ENCODE data around the gene SRBD1. TPM values are rescaled to one million over a fixed set of nuclear protein-coding genes. Genes with fewer than 3 reads are reported as not detected.

Gene SRBD1
- total RNA-seq, 1 experiment from 2014 or later, result 21.9 TPM

DNA sequence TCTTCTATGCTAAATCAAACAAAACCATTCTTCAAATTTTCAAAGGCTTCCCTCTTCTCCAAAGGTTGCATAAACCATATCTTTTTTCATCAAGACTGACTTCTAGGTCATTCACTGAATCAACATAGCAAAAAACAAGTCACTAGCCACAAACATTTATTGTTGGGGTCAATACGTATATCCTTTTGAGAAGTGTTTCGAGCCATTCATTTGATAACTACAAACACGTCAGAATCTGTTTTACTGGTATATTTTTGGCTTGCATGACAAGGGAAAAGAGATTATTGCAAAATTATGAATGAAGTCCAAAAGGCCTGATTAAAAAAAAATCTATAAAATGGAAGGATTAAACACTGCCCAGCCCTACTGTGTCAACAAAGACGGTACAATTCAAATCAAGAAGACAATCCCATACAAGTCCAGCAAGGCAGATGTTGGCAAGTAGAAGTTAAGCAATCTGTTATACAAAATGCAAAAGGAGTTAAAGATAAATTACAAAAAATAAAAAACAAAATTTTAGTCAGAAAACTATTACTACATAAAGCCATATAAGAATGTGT is 222.4 kb downstream of the SRBD1 start:
- no peaks in the 10 kb centered on the region for H3K9me3 ChIP-seq (replicated peaks)
- H3K4me1 ChIP-seq (replicated peaks), result peaks cover 34% of the 10 kb centered on the region
- no peak overlapping the region for H3K27ac ChIP-seq
- no peaks in the 10 kb centered on the region for H3K27me3 ChIP-seq (replicated peaks)
- H3K36me3 ChIP-seq, result peaks cover 11% of the 10 kb centered on the region
- no peak for DNase-seq (ENCODE audit: low read depth in 1 of 2, low spot score in 2 of 2)
- no peak overlapping the region for H3K4me3 ChIP-seq

DNA sequence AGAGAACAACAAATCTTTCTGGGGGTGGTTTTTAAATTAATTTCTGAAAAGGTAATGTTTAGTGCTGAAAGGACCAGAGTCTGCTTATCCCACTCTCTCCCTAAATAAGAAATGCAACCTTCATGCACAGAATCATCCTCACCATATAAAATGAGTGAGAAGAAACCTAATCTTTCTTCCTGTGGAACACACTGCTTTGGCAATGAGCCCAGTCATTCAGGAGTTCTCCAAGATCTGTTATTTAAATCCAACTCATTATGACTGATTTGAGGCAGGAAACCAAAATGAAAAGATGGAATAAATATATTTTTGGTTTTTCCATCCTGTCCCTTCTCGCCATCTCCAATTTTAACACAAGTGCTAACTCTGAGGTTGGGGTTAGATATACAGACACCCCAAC is 228.3 kb downstream of the SRBD1 start:
- H3K27ac ChIP-seq, result no peak overlapping the region
- no peak for DNase-seq (ENCODE audit: low read depth in 1 of 2, low spot score in 2 of 2)
- H3K27me3 ChIP-seq (replicated peaks), result no peaks in the 10 kb centered on the region
- H3K9me3 ChIP-seq (replicated peaks), result no peaks in the 10 kb centered on the region
- no peak overlapping the region for H3K4me3 ChIP-seq
- H3K4me1 ChIP-seq (replicated peaks), result peaks cover 7% of the 10 kb centered on the region
- H3K36me3 ChIP-seq, result peaks cover 6% of the 10 kb centered on the region; the same call in 1 of the 2 replicates

GRCh38 chr2:45380131-45380836 is 230.8 kb downstream of the SRBD1 start:
- H3K4me1 ChIP-seq (replicated peaks), result peaks cover 7% of the 10 kb centered on the region
- no peaks in the 10 kb centered on the region for H3K9me3 ChIP-seq (replicated peaks)
- no peaks in the 10 kb centered on the region for H3K27me3 ChIP-seq (replicated peaks)
- H3K27ac ChIP-seq, result no peak overlapping the region
- no peaks in the 10 kb centered on the region for H3K36me3 ChIP-seq
- H3K4me3 ChIP-seq, result no peak overlapping the region
- peak in 1 of 2 experiments; percentile 3 for DNase-seq (ENCODE audit: low read depth in 1 of 2, low spot score in 2 of 2)

DNA sequence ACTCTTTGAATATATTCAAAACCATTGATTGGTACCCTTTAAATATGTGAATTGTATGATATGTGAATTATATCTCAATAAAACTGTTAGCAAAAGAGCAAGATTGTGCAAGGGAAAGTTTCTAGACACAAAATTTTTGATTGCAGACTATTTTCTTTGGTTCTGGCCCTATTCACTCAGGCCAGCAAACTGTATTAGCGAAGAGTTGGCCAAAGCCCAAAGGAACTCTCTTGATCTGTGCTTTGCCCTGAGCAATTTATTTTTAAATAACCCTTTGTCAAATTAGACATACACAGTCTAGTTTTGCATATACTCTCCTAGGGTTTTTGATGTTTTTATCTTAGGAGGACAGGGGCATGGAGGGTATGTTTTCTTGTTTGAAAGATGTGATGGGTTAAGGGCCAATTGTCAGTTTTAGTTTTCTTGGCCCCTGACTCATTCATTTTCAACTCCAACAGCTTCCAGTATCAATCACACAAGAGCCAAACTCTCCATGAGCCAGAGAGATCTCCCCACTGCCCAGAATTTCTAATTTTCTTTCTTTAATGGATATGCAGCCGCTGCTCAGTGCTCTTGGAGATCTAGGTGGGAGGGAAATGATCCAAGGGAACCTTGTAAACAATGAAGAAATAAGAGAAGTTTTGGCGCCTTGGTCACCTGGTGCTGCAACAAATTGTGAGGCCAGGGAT is 231.5 kb downstream of the SRBD1 start:
- Histone ChIP-seq H3K4me3 (no peak overlapping the region), H3K27ac (no peak overlapping the region), H3K9me3 (replicated peaks) (no peaks in the 10 kb centered on the region), H3K4me1 (replicated peaks) (peaks cover 7% of the 10 kb centered on the region), H3K36me3 (no peaks in the 10 kb centered on the region), H3K27me3 (replicated peaks) (no peaks in the 10 kb centered on the region)
- DNase-seq (ENCODE audit: low read depth in 1 of 2, low spot score in 2 of 2), result no peak

DNA sequence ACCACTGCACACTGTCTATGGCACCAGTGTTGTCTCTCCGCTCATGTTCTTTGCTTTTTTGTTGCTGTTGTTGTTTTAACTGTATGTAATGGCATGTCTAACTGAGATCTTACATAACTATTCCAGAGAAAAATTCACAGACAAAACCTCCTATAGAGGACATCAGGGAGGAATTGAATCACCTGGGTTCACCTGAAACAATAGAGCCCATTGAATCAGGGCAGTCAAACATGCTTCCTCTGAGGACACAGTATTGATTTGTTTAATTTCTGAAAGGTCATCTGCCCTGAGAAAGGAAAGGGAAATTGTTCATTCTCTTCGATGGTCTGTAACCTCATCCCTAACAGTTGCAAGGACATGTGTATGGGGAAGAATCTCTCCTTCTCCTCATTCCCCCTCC is 237.5 kb downstream of the SRBD1 start:
- Histone ChIP-seq H3K9me3 (replicated peaks) (no peaks in the 10 kb centered on the region), H3K4me3 (no peak overlapping the region), H3K36me3 (no peaks in the 10 kb centered on the region), H3K4me1 (replicated peaks) (no peaks in the 10 kb centered on the region), H3K27me3 (replicated peaks) (no peaks in the 10 kb centered on the region), H3K27ac (no peak overlapping the region)
- no peak for DNase-seq (ENCODE audit: low read depth in 1 of 2, low spot score in 2 of 2)

DNA sequence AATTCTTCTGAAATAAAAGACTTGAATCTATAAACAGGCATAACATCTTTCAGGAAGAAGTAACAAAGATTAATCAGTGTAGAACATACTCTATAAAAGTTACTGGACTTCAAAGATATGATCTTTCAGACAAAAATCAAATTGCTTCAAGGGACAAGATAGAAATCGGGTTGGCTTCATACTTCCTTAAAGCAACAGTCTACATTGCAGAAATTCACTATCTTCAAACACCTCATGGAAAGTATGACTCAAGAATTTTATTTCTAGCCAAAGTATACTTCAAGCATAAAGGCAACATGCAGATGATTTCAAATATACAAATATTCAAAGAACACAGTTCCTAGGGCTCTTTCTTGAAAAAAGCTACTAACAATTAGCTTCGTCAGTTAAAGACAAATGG is 240.7 kb downstream of the SRBD1 start:
- Histone ChIP-seq H3K9me3 (replicated peaks) (no peaks in the 10 kb centered on the region), H3K4me3 (no peak overlapping the region), H3K36me3 (no peaks in the 10 kb centered on the region), H3K27me3 (replicated peaks) (no peaks in the 10 kb centered on the region), H3K4me1 (replicated peaks) (no peaks in the 10 kb centered on the region), H3K27ac (no peak overlapping the region)
- no peak for DNase-seq (ENCODE audit: low read depth in 1 of 2, low spot score in 2 of 2)

DNA sequence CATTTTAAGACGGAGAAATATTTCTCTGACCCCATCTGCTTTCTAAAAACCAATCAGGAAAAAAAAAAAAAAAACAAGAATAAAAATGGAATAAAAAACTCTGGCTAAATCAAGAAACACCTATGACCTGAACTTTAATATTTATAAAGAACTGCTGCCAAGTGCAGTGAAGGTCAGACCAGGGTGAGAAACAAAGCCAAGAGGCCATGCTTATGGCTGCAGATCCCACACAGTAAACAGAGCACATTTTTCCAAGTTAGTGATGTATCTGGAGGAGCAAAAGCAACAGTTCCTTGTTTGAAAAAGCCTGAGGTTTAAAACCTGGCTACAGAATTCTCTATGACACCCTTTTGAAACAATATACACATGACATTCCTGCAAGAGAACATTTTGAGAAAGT is 242.3 kb downstream of the SRBD1 start:
- DNase-seq (ENCODE audit: low read depth in 1 of 2, low spot score in 2 of 2), result no peak
- H3K36me3 ChIP-seq, result no peaks in the 10 kb centered on the region
- no peak overlapping the region for H3K27ac ChIP-seq

GRCh38 chr2:45361666-45362065 is 249.4 kb downstream of the SRBD1 start:
- no peak overlapping the region for H3K27ac ChIP-seq
- no peaks in the 10 kb centered on the region for H3K9me3 ChIP-seq (replicated peaks)
- no peak overlapping the region for H3K4me3 ChIP-seq
- H3K4me1 ChIP-seq (replicated peaks), result no peaks in the 10 kb centered on the region
- DNase-seq (ENCODE audit: low read depth in 1 of 2, low spot score in 2 of 2), result no peak
- H3K36me3 ChIP-seq, result no peaks in the 10 kb centered on the region
- H3K27me3 ChIP-seq (replicated peaks), result no peaks in the 10 kb centered on the region

More for the DNA sequence above, 242.3 kb downstream of the SRBD1 start:
- Histone ChIP-seq H3K4me3 (no peak overlapping the region), H3K9me3 (replicated peaks) (no peaks in the 10 kb centered on the region), H3K27me3 (replicated peaks) (no peaks in the 10 kb centered on the region), H3K4me1 (replicated peaks) (no peaks in the 10 kb centered on the region)

DNA sequence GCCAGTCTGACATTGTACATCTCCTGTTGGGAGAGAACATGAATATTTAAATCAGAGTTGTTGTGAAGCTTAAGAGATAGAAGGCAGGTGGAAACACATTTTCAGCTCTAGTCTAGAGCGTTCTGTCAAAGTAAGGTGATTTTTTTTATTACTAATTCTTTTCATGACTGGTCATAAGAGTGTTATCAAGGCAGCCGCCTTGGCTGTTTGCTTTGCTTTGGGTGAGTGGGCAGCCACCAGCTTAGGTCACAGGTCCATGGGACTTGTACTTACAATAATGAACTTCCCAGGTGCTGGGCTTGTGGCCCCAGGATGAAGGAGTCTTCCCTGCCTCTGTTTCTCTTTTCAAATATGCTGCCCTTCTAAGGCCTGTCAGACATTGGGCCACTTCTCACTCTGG is 256.3 kb downstream of the SRBD1 start:
- H3K27me3 ChIP-seq (replicated peaks), result no peaks in the 10 kb centered on the region
- H3K4me3 ChIP-seq, result no peak overlapping the region
- peak overlapping the region; percentile 81 for H3K27ac ChIP-seq
- no peak for DNase-seq (ENCODE audit: low read depth in 1 of 2, low spot score in 2 of 2)
- no peaks in the 10 kb centered on the region for H3K9me3 ChIP-seq (replicated peaks)
- H3K4me1 ChIP-seq (replicated peaks), result peaks cover 26% of the 10 kb centered on the region
- H3K36me3 ChIP-seq, result no peaks in the 10 kb centered on the region

DNA sequence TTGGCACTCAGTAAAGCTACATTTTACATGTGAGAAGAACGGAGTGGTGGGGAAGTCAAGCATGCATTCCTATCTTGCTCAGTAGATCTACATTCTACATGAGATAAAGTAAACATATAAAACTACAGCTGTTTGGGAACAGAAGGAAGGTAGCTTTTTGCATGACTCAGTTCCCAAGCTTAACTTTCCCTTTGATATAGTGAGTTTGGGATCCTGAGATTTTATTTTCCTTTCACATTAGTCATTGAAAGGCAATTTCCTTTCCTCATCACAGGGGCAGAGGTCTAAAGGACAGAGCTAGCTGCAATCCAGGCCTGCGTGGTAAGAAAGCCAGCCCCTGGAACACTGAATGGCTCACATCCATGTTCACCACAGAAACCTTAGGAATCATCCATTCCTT is 257.2 kb downstream of the SRBD1 start:
- Histone ChIP-seq H3K4me1 (replicated peaks) (peaks cover 26% of the 10 kb centered on the region), H3K36me3 (no peaks in the 10 kb centered on the region), H3K9me3 (replicated peaks) (no peaks in the 10 kb centered on the region), H3K27me3 (replicated peaks) (no peaks in the 10 kb centered on the region), H3K27ac (peak overlapping the region; percentile 81), H3K4me3 (no peak overlapping the region)
- DNase-seq (ENCODE audit: low read depth in 1 of 2, low spot score in 2 of 2), result peak; percentile 82 to 94

DNA sequence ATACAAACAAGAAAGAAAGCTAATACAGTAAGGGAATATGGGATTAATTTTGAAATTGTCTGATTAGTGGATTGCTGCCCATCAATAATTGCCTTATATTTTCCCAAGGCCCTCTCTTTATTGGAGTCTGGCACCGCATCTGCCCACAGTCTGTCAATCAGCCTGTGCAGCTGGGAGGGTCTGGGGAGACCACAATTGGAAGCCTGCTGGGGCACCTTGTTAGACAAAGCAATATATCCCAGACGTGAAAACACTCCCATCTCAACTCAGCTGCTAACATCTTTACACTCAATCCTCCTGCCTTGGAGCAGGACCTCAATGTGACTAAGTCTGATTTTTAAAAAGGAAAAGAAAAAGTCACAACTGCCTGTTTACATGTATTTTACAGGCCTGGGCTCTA is 258.6 kb downstream of the SRBD1 start:
- Histone ChIP-seq H3K27me3 (replicated peaks) (no peaks in the 10 kb centered on the region), H3K9me3 (replicated peaks) (no peaks in the 10 kb centered on the region), H3K36me3 (no peaks in the 10 kb centered on the region), H3K4me1 (replicated peaks) (peaks cover 26% of the 10 kb centered on the region), H3K27ac (no peak overlapping the region), H3K4me3 (no peak overlapping the region)
- DNase-seq (ENCODE audit: low read depth in 1 of 2, low spot score in 2 of 2), result no peak

- no peaks in the 10 kb centered on the region for H3K36me3 ChIP-seq
- no peaks in the 10 kb centered on the region for H3K9me3 ChIP-seq (replicated peaks)
- peak in 1 of 2 experiments; percentile 16 for DNase-seq (ENCODE audit: low read depth in 1 of 2, low spot score in 2 of 2)
- H3K27ac ChIP-seq, result no peak overlapping the region
- no peak overlapping the region for H3K4me3 ChIP-seq
- H3K4me1 ChIP-seq (replicated peaks), result peaks cover 35% of the 10 kb centered on the region
- H3K27me3 ChIP-seq (replicated peaks), result no peaks in the 10 kb centered on the region
These were observed 265.5 kb downstream of the SRBD1 start for GRCh38 chr2:45345331-45346234.

DNA sequence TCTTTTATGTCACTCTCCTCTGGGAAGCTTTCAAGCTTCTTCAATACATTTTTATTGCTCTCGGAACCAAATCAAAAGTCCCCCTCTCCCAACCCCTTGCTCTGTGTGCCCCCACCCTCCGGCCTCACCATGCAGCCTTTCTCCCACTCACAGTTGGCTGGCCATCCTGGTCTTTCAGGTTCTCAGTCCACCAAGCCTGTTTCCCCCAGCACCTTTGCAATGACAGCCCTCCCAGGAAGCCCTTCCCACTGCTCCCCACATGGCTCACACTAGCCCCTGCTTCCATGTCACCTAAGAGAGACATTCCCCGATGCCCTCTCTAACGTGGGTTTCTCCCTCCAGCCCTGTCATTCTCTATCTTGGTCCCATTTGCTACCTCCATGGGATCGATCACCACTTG is 266.6 kb downstream of the SRBD1 start:
- H3K4me1 ChIP-seq (replicated peaks), result peaks cover 35% of the 10 kb centered on the region
- H3K27ac ChIP-seq, result peak overlapping the region; percentile 60; the same call in 1 of the 2 replicates
- H3K9me3 ChIP-seq (replicated peaks), result no peaks in the 10 kb centered on the region
- H3K4me3 ChIP-seq, result no peak overlapping the region
- no peaks in the 10 kb centered on the region for H3K36me3 ChIP-seq
- no peaks in the 10 kb centered on the region for H3K27me3 ChIP-seq (replicated peaks)
- peak in 1 of 2 experiments; percentile 30 for DNase-seq (ENCODE audit: low read depth in 1 of 2, low spot score in 2 of 2)
